ENCODE measurements around the gene GRK4. TPM values are rescaled to one million over a fixed set of nuclear protein-coding genes. Genes with fewer than 3 reads are reported as not detected.
"Not testable (repeated sequence)": the region's sequence is repeated elsewhere in the genome, so short reads cannot be mapped to it uniquely, and the experiment has no call there.

GRK4 gene
- total and polyA plus RNA-seq, 2 experiments from 2014 or later, result 5.8 to 6.5 TPM

GRCh38 chr4:3044870-3045819 lies 81.8 kb downstream of the GRK4 start:
- H3K79me2 ChIP-seq (ENCODE audit: insufficient read depth), result no peaks in the 10 kb centered on the region
- H3K27ac ChIP-seq, result no peak overlapping the region
- DNase-seq, result peak; percentile 43
- TF ChIP-seq EZH2phosphoT487 (IDR thresholded peaks at IDR 0.05; ENCODE audit: insufficient read depth, low read depth) (no peak), EZH2 (IDR thresholded peaks at IDR 0.05; ENCODE audit: insufficient read depth, poor library complexity, severe bottlenecking) (no peak)
- no peaks in the 10 kb centered on the region for H3F3A ChIP-seq (ENCODE audit: insufficient read depth)
- H3K9ac ChIP-seq, result no peak overlapping the region
- H3K36me3 ChIP-seq (ENCODE audit: low read depth), result no peaks in the 10 kb centered on the region
- no peaks in the 10 kb centered on the region for H4K20me1 ChIP-seq (ENCODE audit: insufficient read depth)
- in situ Hi-C loops (cut with MboI), result no loop called here
- H3K4me1 ChIP-seq (ENCODE audit: insufficient read depth), result no peaks in the 10 kb centered on the region
- H3K9me2 ChIP-seq (ENCODE audit: insufficient read depth), result no peaks in the 10 kb centered on the region
- H3K4me2 ChIP-seq (ENCODE audit: unreplicated experiment), result no peak overlapping the region
- WGBS, 2 experiments (ENCODE audit: low coverage in 1 of 2, low lambda C conversion rate in 2 of 2, missing lambda C conversion rate in 2 of 2), result 75 to 76% methylated on average over 22 of the region's 22 CpGs
- H3K4me3 ChIP-seq, result no peak overlapping the region
- H2AFZ ChIP-seq, result no peak overlapping the region
- H3K9me3 ChIP-seq (ENCODE audit: low read depth), result no peaks in the 10 kb centered on the region
- no peaks in the 10 kb centered on the region for H3K27me3 ChIP-seq (replicated peaks; ENCODE audit: insufficient read depth)

DNA sequence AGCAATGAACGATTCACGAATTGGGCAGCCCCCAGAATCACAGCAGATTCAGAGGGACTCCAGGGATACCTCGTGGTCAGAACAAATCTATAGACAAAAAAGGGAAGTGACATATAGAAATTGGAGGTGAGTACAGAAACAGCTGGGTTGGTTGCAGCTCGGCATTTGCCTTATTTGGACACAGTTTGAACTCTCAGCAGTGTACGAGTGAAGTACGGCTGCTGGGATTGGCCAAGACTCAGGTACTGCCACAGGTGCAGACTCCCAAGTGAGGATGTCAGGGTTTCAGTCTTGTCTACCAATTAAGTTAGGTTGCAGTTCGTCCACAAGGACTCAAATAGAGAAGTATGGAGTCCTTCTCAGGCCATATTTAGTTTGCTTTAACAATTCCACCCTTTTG lies 82.8 kb downstream of the GRK4 start:
- no peaks in the 10 kb centered on the region for H3K9me3 ChIP-seq (ENCODE audit: low read depth)
- no peak for DNase-seq
- no peak overlapping the region for H2AFZ ChIP-seq
- H3K27me3 ChIP-seq (replicated peaks; ENCODE audit: insufficient read depth), result no peaks in the 10 kb centered on the region
- H3K27ac ChIP-seq, result no peak overlapping the region
- H3K4me2 ChIP-seq (ENCODE audit: unreplicated experiment), result no peak overlapping the region
- TF ChIP-seq EZH2 (IDR thresholded peaks at IDR 0.05; ENCODE audit: insufficient read depth, poor library complexity, severe bottlenecking) (no peak), EZH2phosphoT487 (IDR thresholded peaks at IDR 0.05; ENCODE audit: insufficient read depth, low read depth) (no peak)
- H4K20me1 ChIP-seq (ENCODE audit: insufficient read depth), result no peaks in the 10 kb centered on the region
- no peaks in the 10 kb centered on the region for H3K4me1 ChIP-seq (ENCODE audit: insufficient read depth)
- no peaks in the 10 kb centered on the region for H3F3A ChIP-seq (ENCODE audit: insufficient read depth)
- no peak overlapping the region for H3K9ac ChIP-seq
- WGBS, 2 experiments (ENCODE audit: low coverage in 1 of 2, low lambda C conversion rate in 2 of 2, missing lambda C conversion rate in 2 of 2), result 59 to 65% methylated on average over 7 of the region's 7 CpGs
- H3K36me3 ChIP-seq (ENCODE audit: low read depth), result no peaks in the 10 kb centered on the region
- in situ Hi-C loops (cut with MboI), result no loop called here
- H3K9me2 ChIP-seq (ENCODE audit: insufficient read depth), result no peaks in the 10 kb centered on the region
- no peak overlapping the region for H3K4me3 ChIP-seq
- no peaks in the 10 kb centered on the region for H3K79me2 ChIP-seq (ENCODE audit: insufficient read depth)

- H3K4me3 ChIP-seq, result no peak overlapping the region
- WGBS, 2 experiments (ENCODE audit: low coverage in 1 of 2, low lambda C conversion rate in 2 of 2, missing lambda C conversion rate in 2 of 2), result 57 to 63% methylated on average over 4 of the region's 4 CpGs
- in situ Hi-C loops (cut with MboI), result no loop called here
- no peak overlapping the region for H3K9ac ChIP-seq
- no peaks in the 10 kb centered on the region for H3K9me3 ChIP-seq (ENCODE audit: low read depth)
- no peaks in the 10 kb centered on the region for H3K27me3 ChIP-seq (replicated peaks; ENCODE audit: insufficient read depth)
- H3F3A ChIP-seq (ENCODE audit: insufficient read depth), result no peaks in the 10 kb centered on the region
- no peaks in the 10 kb centered on the region for H3K36me3 ChIP-seq (ENCODE audit: low read depth)
- DNase-seq, result no peak
- no peaks in the 10 kb centered on the region for H3K9me2 ChIP-seq (ENCODE audit: insufficient read depth)
- H3K4me2 ChIP-seq (ENCODE audit: unreplicated experiment), result no peak overlapping the region
- H4K20me1 ChIP-seq (ENCODE audit: insufficient read depth), result no peaks in the 10 kb centered on the region
- H3K79me2 ChIP-seq (ENCODE audit: insufficient read depth), result no peaks in the 10 kb centered on the region
- no peaks in the 10 kb centered on the region for H3K4me1 ChIP-seq (ENCODE audit: insufficient read depth)
- H3K27ac ChIP-seq, result no peak overlapping the region
- no peak overlapping the region for H2AFZ ChIP-seq
- no peak for TF ChIP-seq EZH2 (IDR thresholded peaks at IDR 0.05; ENCODE audit: insufficient read depth, poor library complexity, severe bottlenecking)
- no peak for TF ChIP-seq EZH2phosphoT487 (IDR thresholded peaks at IDR 0.05; ENCODE audit: insufficient read depth, low read depth)
Observed at GRCh38 chr4:3046623-3047022, 83.3 kb downstream of the GRK4 start.

DNA sequence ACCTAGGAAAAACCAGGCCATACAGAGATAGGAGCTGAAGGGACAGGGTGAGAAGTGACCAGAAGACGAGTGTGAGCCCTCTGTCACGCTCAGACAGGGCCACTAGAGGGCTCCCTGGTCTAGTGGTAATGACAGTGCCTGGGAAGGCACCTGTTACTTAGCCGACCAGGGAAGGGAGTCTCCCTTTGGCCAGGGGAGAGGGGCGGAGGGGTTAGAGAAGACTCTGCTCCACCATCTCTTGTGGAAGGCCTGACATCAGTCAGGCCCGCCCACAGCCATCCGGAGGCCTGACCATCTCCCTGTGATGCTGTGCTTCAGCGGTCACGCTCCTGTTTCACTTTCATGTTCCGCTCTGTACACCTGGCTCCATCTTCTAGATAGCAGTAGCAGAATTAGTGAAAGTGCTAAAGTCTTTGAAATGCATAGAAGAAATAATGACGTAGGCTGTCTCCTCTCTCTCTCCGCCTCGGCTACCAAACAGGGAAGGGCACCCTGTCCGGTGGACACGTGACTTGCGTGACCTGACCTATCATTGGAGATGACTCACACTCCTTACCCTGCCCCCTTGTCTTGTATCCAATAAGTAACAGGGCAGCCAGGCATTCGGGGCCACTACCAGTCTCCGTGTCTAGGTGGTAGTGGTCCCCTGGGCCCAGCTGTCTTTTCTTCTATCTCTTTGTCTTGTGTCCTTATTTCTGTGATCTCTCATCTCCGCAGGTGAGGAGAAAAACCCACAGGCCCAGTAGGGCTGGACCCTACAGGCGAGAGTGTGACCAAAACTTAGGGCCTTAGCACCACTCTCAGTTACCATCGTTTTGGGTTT lies 84.3 kb downstream of the GRK4 start:
- H3K27ac ChIP-seq, result no peak overlapping the region
- no peaks in the 10 kb centered on the region for H3K4me1 ChIP-seq (ENCODE audit: insufficient read depth)
- no peaks in the 10 kb centered on the region for H3K9me2 ChIP-seq (ENCODE audit: insufficient read depth)
- WGBS, 2 experiments (ENCODE audit: low coverage in 1 of 2, low lambda C conversion rate in 2 of 2, missing lambda C conversion rate in 2 of 2), result 60 to 61% methylated on average over 20 of the region's 20 CpGs
- no peaks in the 10 kb centered on the region for H4K20me1 ChIP-seq (ENCODE audit: insufficient read depth)
- H3K9me3 ChIP-seq (ENCODE audit: low read depth), result no peaks in the 10 kb centered on the region
- H3F3A ChIP-seq (ENCODE audit: insufficient read depth), result no peaks in the 10 kb centered on the region
- H3K36me3 ChIP-seq (ENCODE audit: low read depth), result no peaks in the 10 kb centered on the region
- H3K9ac ChIP-seq, result no peak overlapping the region
- H3K79me2 ChIP-seq (ENCODE audit: insufficient read depth), result no peaks in the 10 kb centered on the region
- no peak overlapping the region for H3K4me3 ChIP-seq
- in situ Hi-C loops (cut with MboI), result no loop called here
- no peaks in the 10 kb centered on the region for H3K27me3 ChIP-seq (replicated peaks; ENCODE audit: insufficient read depth)
- no peak overlapping the region for H2AFZ ChIP-seq
- H3K4me2 ChIP-seq (ENCODE audit: unreplicated experiment), result no peak overlapping the region
- DNase-seq, result peak; percentile 65
- TF ChIP-seq EZH2phosphoT487 (IDR thresholded peaks at IDR 0.05; ENCODE audit: insufficient read depth, low read depth) (no peak), EZH2 (IDR thresholded peaks at IDR 0.05; ENCODE audit: insufficient read depth, poor library complexity, severe bottlenecking) (no peak)

DNA sequence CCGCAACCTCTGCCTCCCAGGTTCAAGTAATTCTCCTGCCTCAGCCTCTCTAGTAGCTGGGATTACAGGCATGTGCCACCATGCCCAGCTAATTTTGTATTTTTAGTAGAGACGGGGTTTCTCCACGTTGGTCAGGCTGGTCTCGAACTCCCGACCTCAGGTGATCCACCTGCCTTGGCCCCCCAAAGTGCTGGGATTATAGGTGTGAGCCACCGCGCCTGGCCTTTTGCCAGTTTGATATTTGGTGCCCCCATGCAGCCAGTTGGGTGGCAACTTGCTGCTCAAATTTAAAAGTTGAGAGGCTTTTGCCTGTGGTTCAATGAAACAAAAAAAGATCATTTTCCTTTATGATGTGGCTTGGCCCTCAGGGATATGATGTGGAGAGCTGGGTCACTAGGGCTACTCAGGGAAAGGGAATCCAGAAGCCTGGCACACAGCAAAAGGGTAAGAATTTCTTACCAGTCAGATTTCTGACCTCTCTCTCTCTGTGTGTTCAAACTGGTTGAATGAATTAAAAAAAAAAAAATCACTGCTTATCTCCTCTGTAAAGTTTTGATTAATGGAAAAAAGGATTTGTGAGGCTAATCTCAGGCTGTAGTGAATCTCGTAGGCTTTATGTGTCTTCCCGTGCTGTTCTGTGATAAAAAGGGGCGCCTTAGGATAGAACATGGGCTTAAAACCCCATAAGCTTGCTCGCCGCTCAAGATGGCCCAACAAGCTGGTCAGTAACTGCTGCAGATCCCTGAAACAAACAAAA lies 87.9 kb downstream of the GRK4 start:
- H4K20me1 ChIP-seq (ENCODE audit: insufficient read depth); H3K9me2 ChIP-seq (ENCODE audit: insufficient read depth); H3K9me3 ChIP-seq (ENCODE audit: low read depth); H3K27ac ChIP-seq; H3K36me3 ChIP-seq (ENCODE audit: low read depth); H3K4me3 ChIP-seq; in situ Hi-C loops (cut with MboI); H2AFZ ChIP-seq; H3K4me1 ChIP-seq (ENCODE audit: insufficient read depth); H3K27me3 ChIP-seq (replicated peaks; ENCODE audit: insufficient read depth); H3F3A ChIP-seq (ENCODE audit: insufficient read depth); DNase-seq; H3K4me2 ChIP-seq (ENCODE audit: unreplicated experiment); H3K9ac ChIP-seq; H3K79me2 ChIP-seq (ENCODE audit: insufficient read depth): not testable (repeated sequence)
- 73 to 74% methylated on average over 12 of the region's 12 CpGs for WGBS, 2 experiments (ENCODE audit: low coverage in 1 of 2, low lambda C conversion rate in 2 of 2, missing lambda C conversion rate in 2 of 2)

Measured in GM23248 (cell line).